LHCN-M2 (cell line): Measurements from ENCODE around the gene GBA3. TPM values are rescaled to one million over a fixed set of nuclear protein-coding genes. Genes with fewer than 3 reads are reported as not detected.

Experiments
- DNase-seq: peaks from one replicate; pipeline ENCODE4 v3.0.0-alpha.2; 2012; ENCODE audit warnings: low read depth
- total RNA-seq: library from RNA; depleted of rRNA; stranded (reverse); fragments of >200 nt; gene quantifications from 2 replicates; pipeline ENCODE4 v1.2.3, GENCODE V29; 2014; rRNA removed

GBA3 gene
- total RNA-seq, 1 experiment from 2014 or later = not detected

GRCh38 chr4:22780317-22780716 lies 87.6 kb downstream of the GBA3 start:
- DNase-seq = no peak

DNA sequence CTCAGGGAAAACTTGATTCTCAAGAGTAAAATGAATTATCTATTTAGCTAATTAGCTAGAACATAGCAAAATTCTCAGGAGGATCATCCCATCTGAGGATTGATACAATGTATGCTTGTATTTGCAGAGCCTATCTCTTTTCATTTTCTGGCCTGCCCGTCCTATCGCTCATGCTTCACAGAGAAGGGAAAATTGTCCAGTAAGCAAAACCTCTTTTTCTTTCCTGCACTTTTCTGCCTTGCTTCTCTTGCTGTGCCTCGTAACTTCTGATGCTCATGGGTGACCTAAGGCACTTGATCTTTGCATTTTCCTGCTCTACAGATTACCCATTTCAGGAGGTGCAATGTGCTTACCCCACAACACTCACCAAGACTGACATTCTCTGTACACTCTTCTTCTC lies 88.1 kb downstream of the GBA3 start:
- no peak for DNase-seq

GRCh38 chr4:22787753-22788375 lies 95.1 kb downstream of the GBA3 start:
- no peak for DNase-seq

DNA sequence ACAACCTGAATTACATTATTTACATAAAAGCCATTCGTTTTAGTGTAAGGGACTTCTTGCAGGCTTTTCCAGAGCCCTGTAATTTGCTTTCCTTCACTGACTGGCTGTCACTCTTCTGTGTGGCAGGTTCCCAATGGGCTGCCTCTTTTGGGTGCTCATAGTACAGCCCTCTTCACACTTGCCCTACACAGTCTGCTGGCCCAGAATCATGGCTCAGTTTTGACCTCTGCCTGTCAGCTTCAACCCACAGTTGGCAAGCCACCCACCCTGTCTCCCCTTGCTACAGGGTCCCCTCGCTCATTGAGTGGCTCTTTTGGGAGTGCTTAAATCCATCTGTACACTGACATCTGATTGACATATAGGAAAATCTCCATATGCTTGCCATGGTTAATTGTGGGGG lies 97.9 kb downstream of the GBA3 start:
- DNase-seq = no peak

DNA sequence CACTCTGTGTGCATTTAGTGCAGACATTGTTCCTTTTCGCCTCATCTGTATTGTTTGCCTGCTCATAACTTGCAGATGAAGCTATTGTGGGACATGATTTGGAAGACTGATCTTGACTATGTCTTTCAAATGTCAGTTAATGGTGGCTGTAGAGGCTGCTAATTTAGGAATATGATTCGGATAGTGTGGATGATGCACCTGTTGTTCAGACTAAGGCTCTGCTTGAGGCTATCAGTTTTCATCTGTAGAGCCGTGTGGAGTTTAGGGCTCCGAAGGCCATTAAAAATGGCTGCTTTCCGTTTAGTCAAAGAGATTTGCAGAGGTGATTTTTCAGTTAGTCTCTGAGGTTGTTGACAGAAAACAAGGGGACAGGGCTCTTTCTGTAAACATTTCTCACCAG lies 102.0 kb downstream of the GBA3 start:
- no peak for DNase-seq

GRCh38 chr4:22801391-22801790 lies 108.7 kb downstream of the GBA3 start:
- DNase-seq = no peak

DNA sequence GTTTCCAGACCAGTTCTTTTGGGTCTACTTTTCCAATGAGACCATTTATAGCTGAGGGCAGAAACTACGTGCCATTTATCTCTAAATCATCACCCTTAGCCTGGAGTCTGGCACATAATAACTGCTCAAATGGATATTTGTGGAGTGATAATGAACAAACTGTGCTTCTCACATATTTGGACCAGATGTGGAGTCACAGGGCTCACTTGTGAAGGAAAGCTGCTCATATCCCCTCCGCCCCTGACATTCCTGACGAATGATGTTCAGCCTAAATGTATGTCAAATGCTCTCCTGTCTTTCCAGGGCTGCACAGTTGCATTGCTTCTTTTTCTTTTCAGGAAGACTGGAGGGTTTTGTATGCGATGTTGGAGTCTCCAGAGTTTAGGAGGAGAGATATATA lies 110.1 kb downstream of the GBA3 start:
- no peak for DNase-seq

DNA sequence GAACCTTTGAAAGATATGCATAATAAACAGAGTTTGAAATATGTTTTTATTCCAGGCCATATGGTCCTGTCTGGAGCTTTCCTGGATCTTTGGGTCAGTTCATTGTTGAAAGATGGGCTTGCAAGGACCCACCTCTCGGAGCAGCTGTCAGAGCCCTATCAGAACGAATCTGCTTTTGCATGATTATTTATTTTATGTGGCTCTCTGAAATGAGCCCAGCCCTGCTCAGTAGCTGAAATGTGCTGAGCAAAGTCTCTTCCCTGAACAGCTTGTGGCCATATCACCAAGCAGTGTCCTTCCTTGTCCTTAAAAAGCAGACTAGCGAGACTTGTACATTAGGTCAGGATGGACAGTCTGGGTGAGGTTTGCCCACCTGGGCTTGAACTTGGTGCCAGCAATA lies 110.8 kb downstream of the GBA3 start:
- DNase-seq = no peak

DNA sequence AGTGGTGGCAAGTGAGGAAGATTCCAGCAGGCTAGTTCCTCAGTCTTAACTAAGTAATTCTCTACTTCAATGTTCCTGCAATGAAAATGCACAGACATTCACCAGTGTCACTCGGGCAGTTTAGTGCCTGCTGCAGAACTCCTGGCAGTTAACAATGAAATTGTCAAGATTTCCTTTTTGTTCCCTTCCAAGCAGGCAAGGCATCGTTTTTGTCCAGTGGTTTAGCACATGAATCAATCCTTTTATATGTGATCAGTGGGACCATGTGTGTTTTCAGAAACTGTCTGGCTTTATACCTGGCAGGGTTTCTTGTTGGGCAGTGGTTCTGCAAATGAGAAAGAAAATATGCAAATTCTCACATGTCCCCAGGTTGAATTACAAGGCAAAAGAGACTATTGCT lies 122.2 kb downstream of the GBA3 start:
- no peak for DNase-seq

DNA sequence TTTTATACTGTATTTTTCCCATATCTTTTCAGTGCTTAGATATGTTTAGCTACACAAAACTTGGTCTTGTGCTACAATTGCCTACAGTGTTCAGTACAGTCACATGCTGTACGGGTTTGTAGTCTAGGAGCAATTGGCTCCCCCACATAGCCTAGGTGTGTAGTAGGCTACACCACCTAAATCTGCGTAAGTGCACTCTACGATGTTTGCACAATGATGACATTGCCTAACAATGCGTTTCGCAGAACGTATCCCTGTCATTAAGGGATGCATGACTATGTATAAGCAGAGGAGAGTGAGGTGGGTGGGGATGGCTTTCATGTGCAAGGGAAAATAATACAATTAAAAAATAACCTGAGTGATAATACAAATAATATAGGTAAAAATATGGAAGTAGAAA lies 131.4 kb downstream of the GBA3 start:
- DNase-seq = no peak

GRCh38 chr4:22842360-22843018 lies 149.8 kb downstream of the GBA3 start:
- no peak for DNase-seq

GRCh38 chr4:22848332-22848731 lies 155.6 kb downstream of the GBA3 start:
- no peak for DNase-seq

GRCh38 chr4:22850055-22850454 lies 157.3 kb downstream of the GBA3 start:
- DNase-seq = no peak

DNA sequence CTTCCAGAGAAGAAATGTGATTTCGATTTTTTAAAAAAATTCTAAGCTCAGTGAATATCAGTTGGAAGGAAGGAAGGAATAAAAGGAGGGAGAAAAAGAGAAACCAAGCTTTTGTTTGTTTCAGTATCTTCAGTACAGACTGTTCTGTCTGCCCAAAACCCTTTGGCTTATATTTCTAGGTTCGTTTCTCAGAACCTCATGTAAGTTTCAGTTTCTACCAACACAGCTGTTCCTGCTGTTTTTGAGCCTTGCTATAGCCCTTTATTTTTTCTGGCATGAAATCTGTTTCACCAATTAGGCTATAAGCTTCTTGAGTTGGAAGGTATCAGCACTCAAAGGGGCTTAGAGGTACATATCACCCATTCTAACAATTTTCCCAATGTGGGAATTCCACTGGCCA lies 157.9 kb downstream of the GBA3 start:
- DNase-seq = no peak

DNA sequence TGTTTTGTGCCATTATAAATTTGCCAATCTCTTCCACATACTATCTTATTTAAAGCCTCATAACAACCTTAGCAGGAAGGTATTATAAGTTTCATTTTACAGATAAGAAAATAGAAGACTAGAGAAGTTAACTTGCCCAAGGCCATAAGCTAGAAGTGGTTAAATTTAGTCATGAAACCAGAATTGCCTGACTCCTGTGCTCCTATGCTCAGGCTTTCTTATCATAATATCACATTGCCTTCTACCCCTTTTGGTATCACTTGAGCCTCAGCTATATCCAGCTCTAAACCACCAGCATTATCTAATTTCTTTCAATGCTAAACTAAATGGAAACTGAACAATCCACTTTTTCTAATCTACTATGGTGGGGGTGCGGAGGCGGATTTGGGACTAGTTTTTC lies 164.7 kb downstream of the GBA3 start:
- no peak for DNase-seq

- DNase-seq = no peak
Observed at GRCh38 chr4:22859318-22859717, 166.6 kb downstream of the GBA3 start.

Other genes starting within 250 kb of the GBA3 start
- 25.5 and 29.2 TPM in 2 replicates for gene ADGRA3, start 176.9 kb upstream of the GBA3 start, total RNA-seq